H1 (cell line): Measurements from ENCODE around the gene STAT3.

Experiments
- ASH2L ChIP-seq: fragments of 200-600, 300-600 bp; sonication (generic); IDR thresholded peaks from one replicate; pipeline ENCODE4 v1.7.1; 2017; ENCODE audit warnings: low read length
- BRCA1 ChIP-seq: IDR thresholded peaks from 2 replicates; pipeline ENCODE4 v1.6.1; 2012; ENCODE audit warnings: low read depth, low read length, improper control_type of control experiment
- CTCF ChIP-seq, 3 experiments: IDR thresholded peaks; 1 replicate in 2 of 3; 2 replicates in 1 of 3; pipeline versions ENCODE4 v1.5.1 to v1.6.1; 2011; ENCODE audit warnings: low read length in 3 of 3, mild to moderate bottlenecking in 3 of 3, inconsistent platforms in 2 of 3, low read depth in 1 of 3, moderate library complexity in 1 of 3; ENCODE audit not compliant: insufficient read depth in 1 of 3; ENCODE audit errors: control extremely low read depth in 1 of 3
- EGR1 ChIP-seq: IDR thresholded peaks from 2 replicates; pipeline ENCODE4 v1.6.1; 2011; ENCODE audit warnings: low read depth, low read length, borderline replicate concordance
- EP300 ChIP-seq, 2 experiments: IDR thresholded peaks; 1 replicate in 1 of 2; 2 replicates in 1 of 2; pipeline ENCODE4 v1.6.1; 2011 to 2012; ENCODE audit warnings: low read depth in 2 of 2, low read length in 2 of 2, mild to moderate bottlenecking in 2 of 2, borderline replicate concordance in 1 of 2, inconsistent platforms in 1 of 2, moderate library complexity in 1 of 2
- EZH2 ChIP-seq: fragments of 200-600 bp; sonication (generic); IDR thresholded peaks from 2 replicates; pipeline ENCODE4 v1.7.1; 2012; ENCODE audit warnings: low read depth, mild to moderate bottlenecking, moderate library complexity, low read length, inconsistent platforms; ENCODE audit not compliant: severe bottlenecking
- HDAC6 ChIP-seq: IDR thresholded peaks from one replicate; pipeline ENCODE4 v1.7.1; 2012; ENCODE audit warnings: low read depth, mild to moderate bottlenecking, inconsistent platforms, low read length, moderate library complexity
- KDM1A ChIP-seq: fragments of 200-600, 300-600 bp; sonication (generic); IDR thresholded peaks from 2 replicates; pipeline ENCODE4 v1.7.1; 2016; ENCODE audit warnings: mild to moderate bottlenecking, low read length, borderline replicate concordance
- KDM5A ChIP-seq: fragments of 200-600 bp; IDR thresholded peaks from 2 replicates; pipeline ENCODE4 v1.7.1; 2012; ENCODE audit warnings: mild to moderate bottlenecking, low read length, inconsistent platforms, mixed read lengths
- POLR2A ChIP-seq, 2 experiments: IDR thresholded peaks; 1 replicate in 1 of 2; 2 replicates in 1 of 2; pipeline ENCODE4 v1.6.1; 2011; ENCODE audit warnings: low read depth in 2 of 2, low read length in 2 of 2, mild to moderate bottlenecking in 2 of 2; ENCODE audit errors: control extremely low read depth in 1 of 2
- RNF2 ChIP-seq: fragments of 200-900, 300-1000 bp; sonication (generic); IDR thresholded peaks from 2 replicates; pipeline ENCODE4 v1.7.1; 2016; ENCODE audit warnings: borderline replicate concordance, low read depth, mild to moderate bottlenecking, antibody characterized with exemption, low read length; ENCODE audit not compliant: poor library complexity, severe bottlenecking; ENCODE audit errors: missing control alignments
- YY1 ChIP-seq: IDR thresholded peaks from 2 replicates; pipeline ENCODE4 v1.6.1; 2011; ENCODE audit warnings: low read depth, mild to moderate bottlenecking, low read length
- TF ChIP-seq, protein P1 (sequence below): IDR thresholded peaks from 2 replicates; pipeline ENCODE4 v1.6.1; 2011; ENCODE audit warnings: low read depth, mild to moderate bottlenecking, low read length; ENCODE audit not compliant: insufficient read depth

- TF ChIP-seq KDM5A = no peak
- no peak for TF ChIP-seq YY1
- no peak for TF ChIP-seq CTCF (IDR thresholded peaks at IDR 0.05; ENCODE audit: control extremely low read depth in 1 of 3, insufficient read depth in 1 of 3, low read depth in 1 of 3, low read length in 3 of 3)
- no peak for TF ChIP-seq POLR2A (IDR thresholded peaks at IDR 0.05; ENCODE audit: control extremely low read depth in 1 of 2, low read depth in 2 of 2, low read length in 2 of 2)
- no peak for TF ChIP-seq HDAC6
- TF ChIP-seq EZH2 = no peak
- no peak for TF ChIP-seq RNF2
- TF ChIP-seq EGR1 = no peak
- no peak for TF ChIP-seq ASH2L
- no peak for TF ChIP-seq EP300 (IDR thresholded peaks at IDR 0.05; ENCODE audit: borderline replicate concordance in 1 of 2, low read depth in 2 of 2, low read length in 2 of 2)
- TF ChIP-seq, protein P1, sequence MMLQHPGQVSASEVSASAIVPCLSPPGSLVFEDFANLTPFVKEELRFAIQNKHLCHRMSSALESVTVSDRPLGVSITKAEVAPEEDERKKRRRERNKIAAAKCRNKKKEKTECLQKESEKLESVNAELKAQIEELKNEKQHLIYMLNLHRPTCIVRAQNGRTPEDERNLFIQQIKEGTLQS = no peak
- no peak for TF ChIP-seq BRCA1
- TF ChIP-seq KDM1A = no peak
Observed at GRCh38 chr17:42363767-42364585, 24.3 kb downstream of the STAT3 start.
